ENCODE data around the gene SYT2. TPM values are rescaled to one million over a fixed set of nuclear protein-coding genes. Genes with fewer than 3 reads are reported as not detected.
A peak's percentile ranks its signal among the peaks of the same experiment; 100 is the strongest.

Gene SYT2
- polyA plus RNA-seq, 1 of the 3 experiments (the other 2 are of a cell fraction): 0.03 TPM

DNA sequence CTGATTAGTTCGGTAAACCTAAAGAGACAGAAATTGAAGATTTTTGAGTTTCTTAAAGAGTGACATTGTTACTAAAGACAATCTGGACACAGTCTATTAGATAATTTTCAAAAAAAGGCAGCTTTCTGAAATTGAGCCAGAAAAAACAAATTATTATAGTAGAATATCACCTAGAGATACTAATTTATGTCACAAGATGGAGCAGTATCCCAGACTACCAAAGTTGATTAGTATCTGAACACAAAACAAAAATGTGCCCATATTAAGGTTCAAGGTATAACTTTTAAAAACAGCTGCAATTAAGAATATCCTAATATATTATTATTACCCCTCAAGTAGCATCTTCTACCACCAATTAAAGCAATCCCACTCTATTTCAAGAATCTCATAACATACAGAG lies 40.5 kb upstream of the SYT2 start:
- 100% methylated on average over 1 of the region's 1 CpG for WGBS (ENCODE audit: low lambda C conversion rate)
- Histone ChIP-seq H3K4me2 (no peak overlapping the region), H3K4me1 (ENCODE audit: control insufficient read depth in 1 of 2, insufficient read depth in 2 of 2, low read depth in 1 of 2, low read length in 1 of 2) (no peaks in the 10 kb centered on the region), H3K27ac (ENCODE audit: low read depth in 2 of 2, low read length in 1 of 2) (no peak overlapping the region), H3K79me2 (ENCODE audit: insufficient read depth) (peaks cover 7% of the 10 kb centered on the region), H3K9ac (no peak overlapping the region), H3K9me3 (no peaks in the 10 kb centered on the region), H3K27me3 (ENCODE audit: insufficient read depth) (no peaks in the 10 kb centered on the region), H3K4me3 (ENCODE audit: low read depth in 2 of 2, low read length in 1 of 2) (no peak overlapping the region), H2AFZ (ENCODE audit: low read depth) (no peak overlapping the region), H4K20me1 (ENCODE audit: insufficient read depth) (no peaks in the 10 kb centered on the region), H3K9me2 (no peaks in the 10 kb centered on the region), H3K36me3 (replicated peaks in 1 of 2; ENCODE audit: control insufficient read depth in 1 of 2, insufficient read depth in 2 of 2, low read length in 1 of 2) (peaks cover 88 to 89% of the 10 kb centered on the region in 2 experiments), H3F3A (replicated peaks; ENCODE audit: insufficient read depth) (peaks cover 9% of the 10 kb centered on the region)
- ChIA-PET CTCF (interaction anchor here (1.0 to 3.0 kb wide), 6 partner anchors 10 to 248 kb away, joined by 3 to 16 read pairs (median 5); no protein-coding TSS in a partner anchor), POLR2A (no interaction called here)
- TF ChIP-seq RAD21 (IDR thresholded peaks at IDR 0.05; ENCODE audit: low read length) (peak; percentile 18; the same call in 1 of the 2 replicates), MAX (IDR thresholded peaks at IDR 0.05; ENCODE audit: low read depth) (no peak), CTCF (IDR thresholded peaks at IDR 0.05) (peak; percentile 21; the same call in 1 of the 2 replicates)
- no peak for DNase-seq

DNA sequence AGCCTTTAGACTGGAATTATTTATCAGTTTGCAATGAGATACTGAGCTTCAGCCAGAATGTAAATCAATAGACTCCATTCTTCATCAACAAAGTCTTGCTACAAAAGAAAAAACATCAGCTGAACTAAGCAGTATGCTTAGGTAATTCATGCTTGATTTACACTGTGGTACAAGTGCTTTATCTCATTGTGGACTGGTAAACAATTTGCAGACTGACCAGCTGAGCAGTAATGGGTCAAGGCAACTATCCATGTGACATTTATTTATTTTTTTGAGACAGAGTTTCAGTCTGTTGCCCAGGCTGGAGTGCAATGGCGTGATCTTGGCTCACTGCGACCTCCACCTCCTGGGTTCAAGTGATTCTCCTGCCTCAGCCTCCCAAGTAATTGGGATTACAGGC lies 39.8 kb upstream of the SYT2 start:
- CTCF ChIA-PET: interaction anchor here (0.7 to 3.0 kb wide), 3 partner anchors 11 to 103 kb away, joined by 3 to 16 read pairs (median 4); partner anchors contain the start of gene PCAT6
- no peaks in the 10 kb centered on the region for H3K4me1 ChIP-seq (ENCODE audit: control insufficient read depth in 1 of 2, insufficient read depth in 2 of 2, low read depth in 1 of 2, low read length in 1 of 2)

More for the DNA sequence above, 39.8 kb upstream of the SYT2 start:
- H3F3A ChIP-seq (replicated peaks; ENCODE audit: insufficient read depth): peaks cover 9% of the 10 kb centered on the region
- no peaks in the 10 kb centered on the region for H4K20me1 ChIP-seq (ENCODE audit: insufficient read depth)
- H3K4me3 ChIP-seq (ENCODE audit: low read depth in 2 of 2, low read length in 1 of 2): no peak overlapping the region
- peaks cover 88 to 89% of the 10 kb centered on the region in 2 experiments for H3K36me3 ChIP-seq (replicated peaks in 1 of 2; ENCODE audit: control insufficient read depth in 1 of 2, insufficient read depth in 2 of 2, low read length in 1 of 2)
- H3K27me3 ChIP-seq (ENCODE audit: insufficient read depth): no peaks in the 10 kb centered on the region
- no peak for TF ChIP-seq RAD21 (IDR thresholded peaks at IDR 0.05; ENCODE audit: low read length)
- TF ChIP-seq FOXJ3 (CRISPR knock-in tag; IDR thresholded peaks at IDR 0.05): no peak
- TF ChIP-seq TAF1 (IDR thresholded peaks at IDR 0.05; ENCODE audit: borderline replicate concordance, low read depth, low read length): no peak
- TF ChIP-seq GABPA (IDR thresholded peaks at IDR 0.05; ENCODE audit: low read depth): no peak
- TF ChIP-seq FOSL2 (IDR thresholded peaks at IDR 0.05; ENCODE audit: borderline replicate concordance, low read depth): no peak
- no peak for TF ChIP-seq RXRA (IDR thresholded peaks at IDR 0.05; ENCODE audit: borderline replicate concordance, low read depth)
- TF ChIP-seq, protein P1, sequence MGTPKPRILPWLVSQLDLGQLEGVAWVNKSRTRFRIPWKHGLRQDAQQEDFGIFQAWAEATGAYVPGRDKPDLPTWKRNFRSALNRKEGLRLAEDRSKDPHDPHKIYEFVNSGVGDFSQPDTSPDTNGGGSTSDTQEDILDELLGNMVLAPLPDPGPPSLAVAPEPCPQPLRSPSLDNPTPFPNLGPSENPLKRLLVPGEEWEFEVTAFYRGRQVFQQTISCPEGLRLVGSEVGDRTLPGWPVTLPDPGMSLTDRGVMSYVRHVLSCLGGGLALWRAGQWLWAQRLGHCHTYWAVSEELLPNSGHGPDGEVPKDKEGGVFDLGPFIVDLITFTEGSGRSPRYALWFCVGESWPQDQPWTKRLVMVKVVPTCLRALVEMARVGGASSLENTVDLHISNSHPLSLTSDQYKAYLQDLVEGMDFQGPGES (IDR thresholded peaks at IDR 0.05; ENCODE audit: low read depth, low read length): no peak
- TF ChIP-seq MXI1 (IDR thresholded peaks at IDR 0.05; ENCODE audit: low read depth, low read length): no peak
- TF ChIP-seq, protein P2, sequence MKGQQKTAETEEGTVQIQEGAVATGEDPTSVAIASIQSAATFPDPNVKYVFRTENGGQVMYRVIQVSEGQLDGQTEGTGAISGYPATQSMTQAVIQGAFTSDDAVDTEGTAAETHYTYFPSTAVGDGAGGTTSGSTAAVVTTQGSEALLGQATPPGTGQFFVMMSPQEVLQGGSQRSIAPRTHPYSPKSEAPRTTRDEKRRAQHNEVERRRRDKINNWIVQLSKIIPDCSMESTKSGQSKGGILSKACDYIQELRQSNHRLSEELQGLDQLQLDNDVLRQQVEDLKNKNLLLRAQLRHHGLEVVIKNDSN (IDR thresholded peaks at IDR 0.05; ENCODE audit: borderline replicate concordance, low read depth): no peak
- TF ChIP-seq, protein P3, sequence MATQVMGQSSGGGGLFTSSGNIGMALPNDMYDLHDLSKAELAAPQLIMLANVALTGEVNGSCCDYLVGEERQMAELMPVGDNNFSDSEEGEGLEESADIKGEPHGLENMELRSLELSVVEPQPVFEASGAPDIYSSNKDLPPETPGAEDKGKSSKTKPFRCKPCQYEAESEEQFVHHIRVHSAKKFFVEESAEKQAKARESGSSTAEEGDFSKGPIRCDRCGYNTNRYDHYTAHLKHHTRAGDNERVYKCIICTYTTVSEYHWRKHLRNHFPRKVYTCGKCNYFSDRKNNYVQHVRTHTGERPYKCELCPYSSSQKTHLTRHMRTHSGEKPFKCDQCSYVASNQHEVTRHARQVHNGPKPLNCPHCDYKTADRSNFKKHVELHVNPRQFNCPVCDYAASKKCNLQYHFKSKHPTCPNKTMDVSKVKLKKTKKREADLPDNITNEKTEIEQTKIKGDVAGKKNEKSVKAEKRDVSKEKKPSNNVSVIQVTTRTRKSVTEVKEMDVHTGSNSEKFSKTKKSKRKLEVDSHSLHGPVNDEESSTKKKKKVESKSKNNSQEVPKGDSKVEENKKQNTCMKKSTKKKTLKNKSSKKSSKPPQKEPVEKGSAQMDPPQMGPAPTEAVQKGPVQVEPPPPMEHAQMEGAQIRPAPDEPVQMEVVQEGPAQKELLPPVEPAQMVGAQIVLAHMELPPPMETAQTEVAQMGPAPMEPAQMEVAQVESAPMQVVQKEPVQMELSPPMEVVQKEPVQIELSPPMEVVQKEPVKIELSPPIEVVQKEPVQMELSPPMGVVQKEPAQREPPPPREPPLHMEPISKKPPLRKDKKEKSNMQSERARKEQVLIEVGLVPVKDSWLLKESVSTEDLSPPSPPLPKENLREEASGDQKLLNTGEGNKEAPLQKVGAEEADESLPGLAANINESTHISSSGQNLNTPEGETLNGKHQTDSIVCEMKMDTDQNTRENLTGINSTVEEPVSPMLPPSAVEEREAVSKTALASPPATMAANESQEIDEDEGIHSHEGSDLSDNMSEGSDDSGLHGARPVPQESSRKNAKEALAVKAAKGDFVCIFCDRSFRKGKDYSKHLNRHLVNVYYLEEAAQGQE (IDR thresholded peaks at IDR 0.05; ENCODE audit: low read depth, low read length): no peak
- no peak for TF ChIP-seq TEAD4 (IDR thresholded peaks at IDR 0.05; ENCODE audit: borderline replicate concordance, insufficient read depth)
- TF ChIP-seq CHD2 (IDR thresholded peaks at IDR 0.05; ENCODE audit: low read length, partially characterized antibody): no peak
- TF ChIP-seq GATA2 (CRISPR knock-in tag; IDR thresholded peaks at IDR 0.05): no peak
- no peak for TF ChIP-seq TCF12 (IDR thresholded peaks at IDR 0.05)
- no peak for TF ChIP-seq ELF1 (IDR thresholded peaks at IDR 0.05)
- TF ChIP-seq SMC3 (IDR thresholded peaks at IDR 0.05; ENCODE audit: low read depth, low read length): no peak
- no peak for TF ChIP-seq FOXM1 (IDR thresholded peaks at IDR 0.05; ENCODE audit: low read depth)
- TF ChIP-seq EZH2phosphoT487 (IDR thresholded peaks at IDR 0.05; ENCODE audit: borderline replicate concordance, low read depth): no peak
- no peak for TF ChIP-seq MAX (IDR thresholded peaks at IDR 0.05; ENCODE audit: low read depth)
- H3K9ac ChIP-seq: no peak overlapping the region
- H2AFZ ChIP-seq (ENCODE audit: low read depth): no peak overlapping the region
- peaks cover 7% of the 10 kb centered on the region for H3K79me2 ChIP-seq (ENCODE audit: insufficient read depth)
- POLR2A ChIA-PET: interaction anchor here (0.5 kb wide), 1 partner anchor 857 kb away, joined by 3 read pairs; no protein-coding TSS in a partner anchor
- no peak for DNase-seq
- H3K4me2 ChIP-seq: no peak overlapping the region
- H3K9me3 ChIP-seq: no peaks in the 10 kb centered on the region
- H3K27ac ChIP-seq (ENCODE audit: low read depth in 2 of 2, low read length in 1 of 2): no peak overlapping the region
- 100% methylated on average over 2 of the region's 2 CpGs for WGBS (ENCODE audit: low lambda C conversion rate)
- H3K9me2 ChIP-seq: no peaks in the 10 kb centered on the region

Data from SK-N-SH (cell line).